ENCODE data around the gene KCNJ10.
A peak's percentile ranks its signal among the peaks of the same experiment; 100 is the strongest.
"Not testable (repeated sequence)": the region's sequence is repeated elsewhere in the genome, so short reads cannot be mapped to it uniquely, and the experiment has no call there.

Gene KCNJ10

DNA sequence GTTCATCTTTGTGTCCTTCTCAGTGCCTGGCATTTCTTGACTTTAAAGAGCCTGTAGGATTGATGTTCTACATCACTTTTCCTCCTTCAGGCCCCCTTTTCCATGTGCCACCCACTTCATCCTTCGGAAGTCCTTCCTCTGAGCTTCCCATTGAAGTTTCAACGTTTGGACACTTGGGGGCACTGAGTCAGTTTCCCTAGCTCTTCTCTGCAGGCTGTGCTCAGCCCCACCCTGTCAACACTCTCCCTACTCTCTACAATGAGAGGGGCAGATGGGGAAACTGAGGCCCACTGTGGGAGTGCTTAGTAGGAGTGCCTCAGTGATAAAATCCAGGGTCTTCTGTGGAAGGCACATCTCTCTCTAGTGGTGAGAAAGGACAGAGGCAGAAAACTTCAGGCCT lies 11.9 kb downstream of the KCNJ10 start:
- no peak for ATAC-seq

DNA sequence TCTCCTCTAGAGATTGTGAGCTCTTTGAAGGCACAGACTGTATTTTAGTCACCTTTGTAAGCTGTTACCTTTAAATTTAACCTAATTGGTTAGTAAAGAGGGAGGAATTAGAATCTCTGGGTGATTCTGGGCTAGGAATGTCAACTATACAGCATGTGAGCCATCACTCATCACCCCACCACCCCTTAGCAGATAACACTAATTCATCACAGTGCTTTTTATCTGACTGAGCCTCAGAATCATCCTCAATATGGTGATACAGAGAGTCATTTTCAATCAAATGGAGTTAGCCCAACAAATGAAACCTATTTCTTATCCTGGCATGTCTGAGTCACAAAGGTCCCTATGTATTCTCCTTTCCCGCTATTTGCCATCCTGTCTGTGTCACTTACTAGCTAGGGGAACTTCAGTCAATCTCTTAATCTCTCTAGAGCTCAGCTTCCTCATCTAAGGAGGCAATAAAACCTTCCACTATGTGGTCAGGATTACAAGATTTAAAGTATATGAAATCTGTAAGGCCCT lies 13.3 kb downstream of the KCNJ10 start:
- no peak for ATAC-seq

DNA sequence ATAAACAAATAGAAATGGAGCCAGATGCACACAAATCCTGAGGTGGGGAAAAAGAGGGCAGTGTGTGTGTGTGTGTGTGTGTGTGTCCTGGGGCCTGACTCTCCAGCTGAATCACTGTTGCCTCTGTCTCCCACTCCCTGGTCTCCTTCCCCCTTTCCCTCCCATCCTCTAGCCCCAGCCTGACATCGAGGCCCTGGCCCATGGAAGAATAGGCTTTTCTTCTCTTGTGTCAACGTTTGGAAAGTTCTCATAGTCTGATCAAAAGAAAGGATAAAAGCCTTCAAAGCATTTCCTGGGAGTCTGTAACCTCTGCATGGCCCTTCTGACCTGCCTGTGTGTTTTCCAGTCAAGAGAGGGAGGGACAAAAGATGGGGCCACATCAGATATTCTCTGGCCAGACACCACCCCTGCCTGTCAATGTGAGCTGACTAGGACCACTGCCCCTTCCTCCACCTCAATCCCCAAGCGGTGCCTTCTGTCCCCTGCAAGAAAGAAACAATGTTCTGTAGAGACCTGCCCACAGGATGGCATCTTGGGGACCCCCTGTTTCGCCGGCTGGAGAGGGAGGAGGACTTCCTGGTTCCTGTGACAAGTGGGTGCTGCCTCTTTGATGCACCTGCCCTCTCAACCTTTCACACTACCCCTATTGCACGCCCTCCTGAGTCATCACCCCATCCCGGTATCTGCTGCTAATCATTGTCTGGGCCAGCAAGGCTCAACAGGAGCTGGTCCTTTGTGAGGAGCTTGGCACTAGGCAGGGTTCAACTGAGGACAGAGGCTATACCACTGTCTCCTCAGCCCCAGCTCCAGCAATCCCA lies 16.2 kb downstream of the KCNJ10 start:
- ATAC-seq = no peak

DNA sequence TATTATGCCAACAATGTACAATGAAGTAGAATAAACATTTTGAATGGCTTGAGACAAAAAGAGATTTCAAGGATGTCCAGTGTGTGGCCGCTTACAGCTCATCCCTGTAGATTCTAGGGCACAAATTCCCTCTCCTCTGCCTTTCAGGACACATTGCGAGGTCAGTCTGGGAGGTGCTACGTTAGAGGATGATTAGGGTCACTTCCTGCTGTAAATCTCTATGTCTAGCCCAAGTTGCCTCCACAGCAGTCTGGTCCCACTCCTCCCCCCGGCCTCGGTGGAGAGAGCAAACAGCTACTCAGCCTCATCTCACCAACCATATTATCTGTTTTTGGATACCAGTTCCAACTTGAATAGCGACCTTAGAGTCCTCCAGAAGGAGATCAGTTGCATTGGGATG lies 17.0 kb downstream of the KCNJ10 start:
- ATAC-seq = no peak

DNA sequence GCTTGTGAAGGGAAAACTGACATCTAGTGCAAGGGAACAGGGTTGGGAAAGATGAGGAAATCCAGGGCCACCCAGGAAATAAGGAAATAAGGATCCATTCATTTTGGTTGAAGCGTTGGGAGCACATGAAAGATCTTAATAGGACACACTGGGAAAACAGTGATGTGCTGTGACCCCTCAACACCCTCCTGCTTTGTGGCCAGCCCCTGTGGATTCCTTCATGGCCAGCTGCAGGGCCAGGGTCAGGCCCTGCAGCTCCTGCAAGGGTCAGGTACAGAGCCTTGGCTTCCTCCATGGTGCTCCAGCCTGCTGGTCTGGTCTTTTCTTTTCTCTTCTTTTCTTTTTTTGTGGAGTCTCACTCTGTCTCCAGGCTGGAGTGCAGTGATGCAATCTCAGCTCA lies 19.3 kb downstream of the KCNJ10 start:
- no peak for ATAC-seq

DNA sequence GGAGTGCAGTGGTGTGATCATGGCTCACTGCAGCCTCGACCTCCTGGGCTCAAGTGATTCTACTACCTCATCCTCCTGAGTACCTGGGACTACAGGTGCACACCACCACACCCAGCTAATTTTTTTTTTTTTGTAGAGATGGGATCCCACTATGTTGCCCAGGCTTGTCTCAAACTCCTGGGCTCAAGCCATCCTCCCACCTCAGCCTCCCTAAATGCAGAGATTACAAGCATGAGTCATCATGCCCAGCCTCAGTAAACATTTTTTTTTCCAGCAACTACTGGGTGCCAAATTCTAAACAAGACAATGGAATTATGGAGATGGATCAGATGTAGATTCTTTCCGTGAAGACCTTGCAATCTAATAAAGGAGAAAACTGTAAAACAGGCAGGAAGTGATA lies 19.8 kb downstream of the KCNJ10 start:
- not testable (repeated sequence) for ATAC-seq

DNA sequence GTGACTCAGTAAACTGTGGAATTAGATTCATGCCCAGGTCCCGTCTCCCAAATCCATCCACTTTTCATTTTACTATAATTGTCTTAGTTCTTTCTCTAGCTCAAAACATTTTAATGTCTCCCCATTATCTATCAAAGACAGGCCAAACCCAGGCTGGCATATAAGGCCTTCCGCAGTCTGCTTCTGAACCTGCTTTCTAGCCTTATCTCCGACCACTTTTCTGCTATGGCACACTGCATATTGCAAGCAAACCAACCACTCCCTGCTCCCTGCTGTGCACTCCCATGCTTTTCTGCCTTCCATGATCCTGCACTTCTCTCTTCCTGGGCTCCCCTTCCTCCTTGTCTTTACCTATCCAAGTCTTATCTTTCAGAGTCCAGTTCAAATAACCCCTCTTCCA lies 20.9 kb downstream of the KCNJ10 start:
- no peak for ATAC-seq

DNA sequence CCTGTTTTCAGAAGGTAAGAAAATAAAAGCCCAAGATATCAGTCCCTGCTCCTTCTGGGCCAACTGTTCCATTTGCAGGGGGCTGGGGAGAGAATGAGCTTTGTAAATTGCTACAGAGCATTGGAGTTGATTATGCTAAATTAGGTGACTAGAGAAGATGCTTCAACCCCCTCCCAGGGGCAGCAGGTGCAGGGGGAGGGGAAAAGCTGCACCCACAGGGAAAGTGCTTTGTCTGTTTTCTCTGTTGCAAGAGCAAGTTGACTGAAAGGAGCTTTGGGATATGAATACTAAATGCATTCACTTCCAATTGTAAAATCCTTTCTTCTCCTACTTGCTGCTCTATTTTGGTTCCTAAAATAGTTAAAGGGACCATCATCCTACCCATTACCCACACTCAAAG lies 21.6 kb downstream of the KCNJ10 start:
- ATAC-seq = no peak

DNA sequence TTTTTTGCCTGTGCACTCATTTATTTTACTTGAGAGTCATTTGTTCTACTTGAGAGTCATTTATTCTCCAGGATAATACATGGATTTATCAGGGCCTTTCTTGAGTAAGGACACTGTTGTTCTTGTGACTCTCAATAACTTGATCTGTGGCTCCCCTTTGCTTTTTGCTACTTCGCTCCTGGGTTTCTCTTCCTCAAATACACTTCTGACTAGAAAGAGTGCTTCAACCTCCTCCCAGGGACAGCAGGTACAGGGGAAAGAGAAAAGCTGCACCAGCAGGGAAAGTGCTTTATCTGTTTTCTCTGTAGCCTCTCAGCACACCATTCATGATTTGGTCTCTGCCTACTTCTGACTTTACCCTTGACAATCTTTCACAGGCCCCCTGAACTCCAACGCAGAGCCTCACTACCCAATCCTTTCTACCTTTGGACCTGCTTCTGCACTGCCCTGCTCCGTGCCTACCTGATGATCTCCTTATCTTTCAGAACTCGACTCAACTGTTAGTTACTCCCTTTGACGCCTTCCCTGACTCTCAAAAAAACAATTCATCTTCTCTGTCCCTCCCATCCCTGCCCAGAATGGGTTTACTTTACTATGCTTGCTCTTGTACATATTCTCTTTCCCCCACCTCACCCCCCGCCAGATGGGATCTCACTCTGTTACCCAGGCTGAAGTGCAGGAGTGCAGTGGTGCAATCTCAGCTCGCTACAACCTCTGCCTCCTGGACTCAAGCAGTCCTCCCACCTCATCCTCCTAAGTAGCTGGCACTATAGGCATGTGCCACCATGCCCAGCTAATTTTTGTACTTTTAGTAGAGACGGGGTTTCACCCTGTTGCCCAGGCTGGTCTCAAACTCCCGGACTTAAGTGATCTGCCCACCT lies 22.6 kb downstream of the KCNJ10 start:
- ATAC-seq = no peak

DNA sequence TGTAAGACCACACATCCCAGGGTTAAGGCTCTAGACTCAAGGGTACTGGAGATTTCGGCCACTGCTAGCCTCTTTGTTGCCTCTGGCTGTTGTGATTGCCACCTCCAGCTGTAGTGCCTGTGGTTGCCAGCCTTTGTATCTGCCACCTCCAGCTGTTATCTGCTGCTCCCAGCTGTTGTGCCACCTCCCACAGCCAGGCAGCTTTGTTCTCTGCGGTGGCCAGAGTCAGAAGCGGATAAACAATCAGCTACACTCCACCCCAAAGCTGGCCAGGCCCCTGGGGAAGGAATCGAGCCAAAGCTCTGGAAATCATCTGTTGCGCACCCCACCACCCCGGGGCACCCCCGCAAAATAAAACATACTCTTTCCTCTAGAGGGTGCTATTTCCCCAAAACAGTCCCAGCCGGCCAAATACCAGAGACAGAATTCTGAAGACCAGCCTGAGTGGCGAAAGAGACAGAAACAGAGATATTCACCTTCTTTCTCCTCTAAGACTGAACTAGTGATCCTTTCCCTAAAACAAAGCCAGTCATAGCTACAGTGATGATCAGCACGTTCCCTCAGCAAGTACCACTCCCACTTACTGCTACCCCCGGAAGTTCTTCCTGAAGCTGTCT lies 23.4 kb downstream of the KCNJ10 start:
- ATAC-seq = peak; percentile 56

DNA sequence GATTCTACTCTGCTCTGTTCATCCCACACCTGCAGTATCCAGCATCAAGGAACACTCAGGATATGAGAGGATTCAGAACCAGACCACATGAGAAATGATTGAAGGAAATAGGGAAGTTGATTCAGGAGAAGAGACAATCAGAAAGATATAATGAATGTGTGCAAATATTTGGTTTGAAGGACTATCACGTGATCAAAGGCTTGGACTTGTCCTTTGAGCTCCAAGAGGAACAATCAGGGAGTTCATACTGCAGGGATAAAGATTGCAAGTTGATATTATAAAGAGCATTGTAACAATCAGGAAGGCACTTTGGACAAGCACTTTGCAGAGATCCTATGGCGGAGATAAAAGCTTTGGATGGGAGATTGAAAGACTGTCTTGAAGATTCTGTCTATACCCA lies 24.3 kb downstream of the KCNJ10 start:
- no peak for ATAC-seq

DNA sequence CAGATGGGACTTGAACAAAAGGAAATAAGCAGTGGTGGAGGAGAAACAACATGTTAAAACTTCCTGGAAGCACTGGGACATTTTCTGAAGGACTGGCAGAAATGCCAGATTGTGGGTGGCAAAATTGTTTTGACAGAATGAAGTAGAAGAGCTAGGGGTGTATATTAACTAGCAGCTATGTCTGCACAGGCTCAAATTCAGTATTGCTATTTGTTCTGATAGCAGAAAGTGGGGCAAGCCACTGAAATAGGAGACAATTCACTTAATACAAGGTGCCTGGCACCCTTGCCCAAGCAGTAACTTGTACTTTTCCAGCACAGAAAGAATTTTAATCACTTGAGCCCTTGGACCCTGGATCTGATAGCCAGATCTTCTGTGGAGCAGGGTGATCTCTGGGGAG lies 26.4 kb downstream of the KCNJ10 start:
- ATAC-seq = no peak

DNA sequence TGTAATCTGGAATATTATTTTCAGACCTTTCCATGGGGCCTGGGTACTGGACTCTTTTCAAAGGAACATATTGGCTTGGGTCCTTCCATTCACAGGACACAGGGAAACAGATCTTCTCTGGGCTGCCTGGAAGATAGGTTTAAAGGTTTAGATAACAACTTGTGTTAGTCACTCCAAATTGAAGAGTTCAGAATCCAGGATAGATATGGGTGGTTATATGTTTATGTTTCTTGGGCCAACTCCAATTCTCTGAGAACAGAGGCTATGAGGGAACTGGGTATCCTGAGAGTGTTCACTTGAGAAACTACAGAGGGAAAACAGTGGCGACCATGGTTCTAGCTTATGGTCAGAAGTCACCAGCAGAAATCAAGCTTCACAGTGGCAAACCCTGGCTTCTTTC lies 29.5 kb downstream of the KCNJ10 start:
- no peak for ATAC-seq

DNA sequence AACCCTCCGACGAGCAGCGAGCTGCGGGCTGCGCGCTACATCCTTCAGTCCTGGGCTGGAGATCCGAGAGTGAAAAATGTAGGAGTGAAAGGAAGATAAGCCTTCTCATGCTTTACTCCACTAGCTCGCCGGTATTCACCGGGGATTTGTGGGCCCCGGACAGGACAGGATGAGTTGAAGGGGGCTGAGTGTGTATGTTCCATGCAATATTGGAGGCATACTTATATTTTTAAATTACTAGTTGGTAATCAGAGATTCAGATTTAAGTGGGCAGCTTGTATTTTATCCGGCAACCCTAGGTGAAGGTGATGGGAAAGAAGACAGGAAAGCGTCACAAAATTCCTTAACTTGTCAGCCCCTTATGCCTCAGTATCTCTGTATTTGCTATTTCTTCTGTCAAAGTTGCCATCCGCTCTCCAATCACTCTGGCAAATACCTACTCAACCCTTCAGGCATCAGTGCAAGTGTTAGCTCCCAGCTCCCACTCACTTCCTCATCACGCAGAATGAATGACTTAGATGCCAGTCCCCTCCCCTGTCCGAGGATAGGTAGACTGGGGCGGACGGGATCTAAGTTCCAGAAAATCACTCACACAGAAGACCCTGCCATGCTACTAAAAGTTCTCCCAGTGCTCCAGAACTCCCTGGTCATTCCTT lies 37.7 kb downstream of the KCNJ10 start:
- no peak for ATAC-seq

DNA sequence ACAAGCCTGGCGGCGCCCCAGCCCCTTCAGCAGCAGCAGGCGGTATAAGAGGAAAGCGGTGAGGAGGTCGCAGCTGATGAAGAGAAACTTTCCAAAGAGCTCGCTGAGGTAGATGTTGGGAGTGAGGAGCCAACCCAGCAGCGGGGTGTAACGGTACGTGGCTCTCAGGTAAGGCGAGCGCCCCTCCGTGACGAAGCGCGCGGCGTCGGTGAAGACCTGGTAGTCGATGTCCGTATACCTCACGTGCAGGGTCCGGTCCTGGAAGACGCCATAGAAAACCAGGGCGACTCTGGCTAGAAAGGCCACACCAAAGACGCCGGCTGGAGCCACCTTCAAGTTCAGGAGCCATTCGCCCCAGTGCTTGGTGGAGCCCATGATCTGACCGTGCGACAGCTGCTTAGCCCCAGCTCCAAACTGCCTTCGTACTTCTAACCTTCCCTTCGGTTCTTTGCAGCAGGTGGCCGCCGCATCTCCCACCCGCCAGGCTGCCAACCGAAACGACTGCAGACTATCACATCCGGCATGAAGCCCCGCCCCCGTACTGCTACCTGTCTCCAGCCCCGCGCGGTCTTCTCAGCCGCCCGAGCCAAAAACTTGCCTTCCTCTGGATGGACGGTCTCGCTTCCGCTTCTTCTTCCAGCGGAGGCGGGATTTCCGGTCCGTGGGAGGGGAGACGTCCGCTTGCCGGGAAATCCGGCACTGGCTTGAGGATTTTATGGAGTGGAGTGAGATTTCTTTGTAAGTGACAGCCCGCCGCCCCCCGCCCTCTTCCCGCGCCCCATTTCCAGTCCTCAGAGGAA lies 38.4 kb downstream of the KCNJ10 start, which contains the start of gene PIGM:
Gene PIGM (minus strand): TSS at position 626 of the 800 bp plus-strand sequence. CDS start 251 bp downstream, at position 375.
- ATAC-seq = peak; percentile 99

DNA sequence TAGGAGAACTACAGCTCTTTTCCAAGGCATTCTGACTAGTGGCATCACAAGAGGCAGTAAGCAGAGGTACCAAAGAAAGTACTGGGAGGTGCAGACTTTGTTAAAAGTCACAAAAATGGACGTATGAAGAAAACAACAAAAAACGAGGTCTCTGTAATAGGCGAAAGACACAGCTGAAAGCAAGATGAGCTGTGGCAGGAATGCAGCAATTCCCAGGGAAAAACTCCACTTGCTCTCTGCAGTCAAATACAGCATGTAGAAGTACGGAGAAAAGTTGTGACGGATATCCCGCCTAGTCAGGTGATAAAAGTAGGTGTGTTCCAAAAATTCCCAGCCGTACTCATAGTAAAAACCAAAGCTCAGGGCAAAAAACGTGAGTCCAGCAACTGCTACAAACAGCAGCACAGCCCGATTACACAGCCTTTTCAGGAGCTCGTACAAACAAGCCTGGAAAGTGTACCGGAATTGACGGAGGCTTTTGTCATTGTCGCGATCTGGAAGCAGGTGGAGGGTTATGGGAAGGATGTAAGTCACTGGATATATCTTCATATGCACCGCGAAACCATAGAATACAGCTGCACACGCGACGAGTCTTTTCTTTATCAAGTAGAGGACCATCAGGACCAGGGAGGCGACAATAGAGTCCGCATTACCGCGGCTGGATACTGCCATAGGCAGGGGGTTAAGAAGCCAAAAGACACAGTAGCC lies 39.1 kb downstream of the KCNJ10 start:
- peak; percentile 10 to 14 for ATAC-seq

DNA sequence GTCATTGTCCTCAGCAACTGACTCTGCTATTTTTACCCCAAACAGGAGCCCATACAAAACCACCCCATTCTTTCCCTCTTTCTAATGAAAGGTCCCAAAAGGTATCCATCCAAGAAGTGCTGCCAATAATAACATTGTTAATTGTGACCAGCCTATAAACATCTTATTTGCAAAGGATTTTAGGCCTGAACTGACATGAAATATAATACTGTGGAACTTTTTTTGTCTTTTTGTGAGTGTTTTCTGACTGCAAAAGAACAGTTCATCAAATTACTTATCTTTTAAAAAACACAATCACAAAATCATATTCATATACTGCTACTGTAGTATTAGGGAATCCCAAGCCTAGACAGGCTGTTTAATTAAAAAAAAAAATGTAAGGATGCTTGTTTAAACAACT lies 41.5 kb downstream of the KCNJ10 start:
- no peak for ATAC-seq

DNA sequence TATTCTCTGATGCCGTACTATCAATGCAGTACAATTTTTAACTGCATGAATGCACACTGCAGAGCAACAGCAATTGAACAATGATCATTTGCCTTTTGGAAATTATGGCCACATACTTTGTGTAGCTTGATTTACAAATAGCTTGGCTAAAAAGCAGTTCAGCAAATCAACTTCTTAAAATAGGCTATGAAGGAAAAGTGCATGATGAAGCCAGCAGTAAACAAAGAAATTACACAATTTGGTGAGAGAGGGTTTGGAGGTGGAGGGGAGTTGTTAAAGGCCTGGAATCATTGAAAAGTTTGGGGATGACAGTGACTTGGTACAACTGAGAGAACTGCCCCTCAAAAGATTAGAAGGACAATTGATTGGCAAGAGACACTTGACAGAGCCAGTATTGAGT lies 44.6 kb downstream of the KCNJ10 start:
- no peak for ATAC-seq

DNA sequence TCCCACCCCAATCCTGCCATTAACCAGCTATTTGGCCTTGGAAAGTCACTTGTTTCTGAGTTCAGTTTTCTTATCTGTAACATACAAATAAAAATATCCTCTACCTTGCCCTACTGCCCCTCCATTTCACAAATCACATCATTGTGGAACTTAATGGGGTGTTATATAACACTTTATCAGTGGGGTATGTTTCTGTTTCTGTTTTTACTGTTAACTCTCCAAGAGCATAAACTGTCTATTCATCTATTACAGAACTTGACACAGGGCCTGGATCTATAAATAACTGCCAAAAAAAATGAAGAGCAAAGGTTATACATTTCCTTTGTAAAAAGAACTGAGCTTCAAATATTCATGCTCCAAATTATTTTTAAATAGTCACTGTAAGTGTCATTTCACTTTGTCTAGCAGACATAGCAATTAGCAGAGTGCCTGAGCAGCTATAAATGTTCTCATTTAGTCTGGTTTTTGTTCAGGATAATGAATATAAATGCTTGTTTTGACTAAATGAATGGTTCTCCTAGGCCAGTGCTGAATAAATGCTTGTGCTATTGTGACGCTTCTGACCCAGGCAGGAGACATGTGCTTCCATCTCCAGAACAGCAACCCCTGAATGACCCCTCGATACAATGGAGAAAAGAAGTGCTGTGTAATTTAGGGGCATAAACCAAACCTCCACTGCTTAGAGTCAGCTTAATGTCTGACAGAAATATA lies 45.6 kb downstream of the KCNJ10 start:
- ATAC-seq = no peak

Data from activated CD4-positive, CD25-positive, alpha-beta regulatory T cell treated with anti-CD3 and anti-CD28 coated beads, Interleukin-2, amount 50 U/mL, for 24 hours (primary cell).